ENCODE data around the gene LCT.

DNA sequence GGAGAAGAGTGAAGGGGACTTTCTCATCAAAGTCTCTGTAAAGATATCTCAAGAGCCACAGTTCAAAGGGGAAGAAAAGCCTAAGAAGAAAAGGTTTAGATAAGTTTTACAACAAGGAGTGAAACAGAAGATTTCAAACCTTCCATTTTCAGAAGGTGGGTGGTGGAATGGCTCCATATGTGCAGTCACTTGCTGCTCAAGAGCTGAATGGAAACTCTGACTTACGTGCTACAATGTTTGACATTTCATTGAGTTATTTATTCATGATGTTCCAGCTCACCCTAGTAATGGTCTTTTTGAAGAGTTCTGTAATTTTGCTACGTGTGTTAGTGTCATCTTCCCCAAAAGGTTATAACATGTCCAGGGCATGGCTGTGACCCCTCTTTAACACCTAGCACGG, 21.7 kb downstream of the LCT start:
- TF ChIP-seq, protein P1, sequence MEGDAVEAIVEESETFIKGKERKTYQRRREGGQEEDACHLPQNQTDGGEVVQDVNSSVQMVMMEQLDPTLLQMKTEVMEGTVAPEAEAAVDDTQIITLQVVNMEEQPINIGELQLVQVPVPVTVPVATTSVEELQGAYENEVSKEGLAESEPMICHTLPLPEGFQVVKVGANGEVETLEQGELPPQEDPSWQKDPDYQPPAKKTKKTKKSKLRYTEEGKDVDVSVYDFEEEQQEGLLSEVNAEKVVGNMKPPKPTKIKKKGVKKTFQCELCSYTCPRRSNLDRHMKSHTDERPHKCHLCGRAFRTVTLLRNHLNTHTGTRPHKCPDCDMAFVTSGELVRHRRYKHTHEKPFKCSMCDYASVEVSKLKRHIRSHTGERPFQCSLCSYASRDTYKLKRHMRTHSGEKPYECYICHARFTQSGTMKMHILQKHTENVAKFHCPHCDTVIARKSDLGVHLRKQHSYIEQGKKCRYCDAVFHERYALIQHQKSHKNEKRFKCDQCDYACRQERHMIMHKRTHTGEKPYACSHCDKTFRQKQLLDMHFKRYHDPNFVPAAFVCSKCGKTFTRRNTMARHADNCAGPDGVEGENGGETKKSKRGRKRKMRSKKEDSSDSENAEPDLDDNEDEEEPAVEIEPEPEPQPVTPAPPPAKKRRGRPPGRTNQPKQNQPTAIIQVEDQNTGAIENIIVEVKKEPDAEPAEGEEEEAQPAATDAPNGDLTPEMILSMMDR (conservative IDR thresholded peaks at IDR 0.05; ENCODE audit: low read depth, low read length), result no peak
- no peak for TF ChIP-seq EZH2phosphoT487 (IDR thresholded peaks at IDR 0.05; ENCODE audit: borderline replicate concordance, low read length)
- TF ChIP-seq EZH2 (IDR thresholded peaks at IDR 0.05; ENCODE audit: low read length, unreplicated experiment), result no peak
